IPS DF 6.9 (cell line): ENCODE data around the gene WDPCP.

ENCODE experiments used
- DNase-seq: peaks from one replicate; pipeline ENCODE4 v3.0.0-alpha.2; 2013; ENCODE audit warnings: low read depth, low spot score
- H3K27ac ChIP-seq: one replicate; pipeline ENCODE4 v1.5.1; 2013; ENCODE audit warnings: low read length, control low read depth
- H3K27me3 ChIP-seq: 2 replicates; pipeline ENCODE4 v1.6.1; 2013; ENCODE audit warnings: mild to moderate bottlenecking, low read length; ENCODE audit not compliant: control insufficient read depth, insufficient read depth
- H3K36me3 ChIP-seq: 2 replicates; pipeline ENCODE4 v1.6.1; 2013; ENCODE audit warnings: low read length; ENCODE audit not compliant: control insufficient read depth, insufficient read depth
- H3K4me1 ChIP-seq: 2 replicates; pipeline ENCODE4 v1.6.1; 2013; ENCODE audit warnings: low read length; ENCODE audit not compliant: control insufficient read depth, insufficient read depth
- H3K4me3 ChIP-seq: 2 replicates; pipeline ENCODE4 v1.5.1; 2013; ENCODE audit warnings: mild to moderate bottlenecking, low read length
- H3K9me3 ChIP-seq: 2 replicates; pipeline ENCODE4 v1.6.1; 2013; ENCODE audit warnings: low read length, inconsistent platforms; ENCODE audit not compliant: control insufficient read depth, insufficient read depth
- WGBS: extraction: QIAGEN DNeasy Blood & Tissue Kit; methylation state at CpG from one replicate; pipeline ENCODE4 v1.1.7; 2013; ENCODE audit warnings: mixed read lengths, missing lambda C conversion rate; ENCODE audit not compliant: insufficient read length, insufficient coverage; 5-methylcytosine and 5-hydroxymethylcytosine counted together

WDPCP gene

GRCh38 chr2:63465633-63466032 lies 122.6 kb downstream of the WDPCP start:
- Histone ChIP-seq H3K27me3 (no peaks in the 10 kb centered on the region), H3K27ac (no peak overlapping the region), H3K36me3 (no peaks in the 10 kb centered on the region), H3K4me3 (no peak overlapping the region), H3K9me3 (no peaks in the 10 kb centered on the region), H3K4me1 (no peaks in the 10 kb centered on the region)
- DNase-seq = no peak
- no CpG with 5 or more reads among the region's 1 CpG for WGBS

- Histone ChIP-seq H3K4me1 (no peaks in the 10 kb centered on the region), H3K27ac (no peak overlapping the region), H3K36me3 (no peaks in the 10 kb centered on the region), H3K9me3 (no peaks in the 10 kb centered on the region), H3K4me3 (no peak overlapping the region), H3K27me3 (no peaks in the 10 kb centered on the region)
- DNase-seq = no peak
Observed at GRCh38 chr2:63463142-63463541, 125.1 kb downstream of the WDPCP start.

DNA sequence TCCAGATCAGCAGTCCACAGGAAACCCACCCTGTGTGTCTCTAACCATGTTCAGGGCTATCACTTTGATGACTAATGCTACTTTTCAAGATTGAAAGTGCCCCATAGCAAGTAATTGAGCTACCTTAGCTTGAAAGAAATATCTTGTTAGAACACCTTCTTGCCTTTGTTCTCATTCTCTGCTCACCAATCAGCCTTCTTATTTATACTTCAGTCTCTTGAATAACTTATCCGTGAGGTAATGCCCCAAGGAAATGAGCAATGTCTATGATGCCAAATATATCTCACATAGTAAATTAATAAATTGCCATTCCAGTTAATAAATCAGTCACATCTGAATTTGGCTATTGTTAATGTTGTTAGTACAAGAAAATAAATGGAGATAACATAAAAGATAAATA lies 141.6 kb downstream of the WDPCP start:
- no peak overlapping the region for H3K27ac ChIP-seq
- no CpG with 5 or more reads among the region's 1 CpG for WGBS
- H3K36me3 ChIP-seq = no peaks in the 10 kb centered on the region
- no peak overlapping the region for H3K4me3 ChIP-seq
- H3K9me3 ChIP-seq = no peaks in the 10 kb centered on the region
- DNase-seq = no peak
- no peaks in the 10 kb centered on the region for H3K4me1 ChIP-seq
- H3K27me3 ChIP-seq = no peaks in the 10 kb centered on the region

- Histone ChIP-seq H3K9me3 (no peaks in the 10 kb centered on the region), H3K4me1 (no peaks in the 10 kb centered on the region), H3K27ac (no peak overlapping the region), H3K4me3 (no peak overlapping the region), H3K36me3 (no peaks in the 10 kb centered on the region), H3K27me3 (no peaks in the 10 kb centered on the region)
- no peak for DNase-seq
- no CpG with 5 or more reads among the region's 6 CpGs for WGBS
Observed at GRCh38 chr2:63444565-63445288, 143.6 kb downstream of the WDPCP start.

GRCh38 chr2:63440612-63441011 lies 147.7 kb downstream of the WDPCP start:
- H3K27ac ChIP-seq = no peak overlapping the region
- no peak for DNase-seq

GRCh38 chr2:63438181-63438580 lies 150.1 kb downstream of the WDPCP start:
- WGBS = no CpG with 5 or more reads among the region's 1 CpG
- H3K27me3 ChIP-seq = no peaks in the 10 kb centered on the region
- DNase-seq = no peak
- H3K4me3 ChIP-seq = no peak overlapping the region
- H3K27ac ChIP-seq = no peak overlapping the region
- no peaks in the 10 kb centered on the region for H3K9me3 ChIP-seq
- H3K4me1 ChIP-seq = no peaks in the 10 kb centered on the region
- H3K36me3 ChIP-seq = no peaks in the 10 kb centered on the region

More at GRCh38 chr2:63440612-63441011, 147.7 kb downstream of the WDPCP start:
- H3K9me3 ChIP-seq = no peaks in the 10 kb centered on the region
- H3K4me1 ChIP-seq = no peaks in the 10 kb centered on the region
- H3K27me3 ChIP-seq = no peaks in the 10 kb centered on the region
- no CpG with 5 or more reads among the region's 1 CpG for WGBS
- no peaks in the 10 kb centered on the region for H3K36me3 ChIP-seq
- no peak overlapping the region for H3K4me3 ChIP-seq

DNA sequence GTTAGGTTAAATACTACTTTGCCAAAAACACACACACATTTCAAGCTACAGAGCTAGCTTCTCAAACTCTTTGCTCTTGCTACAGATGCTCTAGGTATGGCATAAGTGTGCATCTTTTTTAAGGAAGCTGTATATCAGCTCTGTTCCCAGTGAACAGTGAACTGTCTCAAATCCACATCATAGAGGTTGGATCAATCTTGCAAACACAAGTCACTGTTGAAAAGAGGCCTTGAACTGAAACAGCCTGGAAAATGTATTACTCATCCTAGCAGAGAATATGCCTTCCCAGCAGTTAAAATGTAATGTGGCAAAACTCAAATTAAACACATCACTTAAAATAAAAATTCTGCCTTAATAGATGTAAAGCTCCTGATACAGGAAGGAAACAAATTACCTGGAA lies 151.8 kb downstream of the WDPCP start:
- Histone ChIP-seq H3K27ac (no peak overlapping the region), H3K9me3 (no peaks in the 10 kb centered on the region)

GRCh38 chr2:63435070-63435469 lies 153.2 kb downstream of the WDPCP start:
- H3K27ac ChIP-seq = no peak overlapping the region
- no peak overlapping the region for H3K4me3 ChIP-seq
- H3K36me3 ChIP-seq = no peaks in the 10 kb centered on the region
- no peaks in the 10 kb centered on the region for H3K9me3 ChIP-seq
- no peaks in the 10 kb centered on the region for H3K27me3 ChIP-seq
- no peak for DNase-seq
- no CpG with 5 or more reads among the region's 1 CpG for WGBS
- no peaks in the 10 kb centered on the region for H3K4me1 ChIP-seq

More for the DNA sequence above, 151.8 kb downstream of the WDPCP start:
- Histone ChIP-seq H3K27me3 (no peaks in the 10 kb centered on the region), H3K4me1 (no peaks in the 10 kb centered on the region), H3K4me3 (no peak overlapping the region), H3K36me3 (no peaks in the 10 kb centered on the region)
- DNase-seq = no peak

GRCh38 chr2:63434024-63435001 lies 154.0 kb downstream of the WDPCP start:
- H3K36me3 ChIP-seq = no peaks in the 10 kb centered on the region
- no CpG with 5 or more reads among the region's 12 CpGs for WGBS
- H3K9me3 ChIP-seq = no peaks in the 10 kb centered on the region
- no peak for DNase-seq
- no peaks in the 10 kb centered on the region for H3K4me1 ChIP-seq
- no peak overlapping the region for H3K4me3 ChIP-seq
- no peak overlapping the region for H3K27ac ChIP-seq
- no peaks in the 10 kb centered on the region for H3K27me3 ChIP-seq

DNA sequence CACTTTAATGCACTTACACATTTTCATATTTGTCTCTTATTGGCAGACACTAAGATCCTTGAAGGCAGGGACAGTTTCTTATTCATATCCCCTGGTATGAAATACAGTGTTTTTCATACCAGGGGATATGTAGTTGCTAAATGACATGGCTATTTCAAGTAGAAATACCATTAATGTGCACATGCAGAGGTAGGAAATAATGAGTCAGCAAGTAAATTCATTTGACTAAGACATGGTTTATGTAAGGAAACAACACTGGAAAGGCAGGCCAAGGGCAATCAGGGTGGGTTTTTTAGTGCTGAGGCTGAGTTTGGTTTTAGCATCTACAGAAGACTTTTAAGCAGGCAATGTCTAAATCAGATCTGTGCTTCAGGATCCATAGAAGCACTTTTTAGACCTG lies 155.9 kb downstream of the WDPCP start:
- Histone ChIP-seq H3K9me3 (no peaks in the 10 kb centered on the region), H3K27ac (no peak overlapping the region), H3K27me3 (no peaks in the 10 kb centered on the region), H3K36me3 (no peaks in the 10 kb centered on the region), H3K4me3 (no peak overlapping the region), H3K4me1 (no peaks in the 10 kb centered on the region)
- no peak for DNase-seq

DNA sequence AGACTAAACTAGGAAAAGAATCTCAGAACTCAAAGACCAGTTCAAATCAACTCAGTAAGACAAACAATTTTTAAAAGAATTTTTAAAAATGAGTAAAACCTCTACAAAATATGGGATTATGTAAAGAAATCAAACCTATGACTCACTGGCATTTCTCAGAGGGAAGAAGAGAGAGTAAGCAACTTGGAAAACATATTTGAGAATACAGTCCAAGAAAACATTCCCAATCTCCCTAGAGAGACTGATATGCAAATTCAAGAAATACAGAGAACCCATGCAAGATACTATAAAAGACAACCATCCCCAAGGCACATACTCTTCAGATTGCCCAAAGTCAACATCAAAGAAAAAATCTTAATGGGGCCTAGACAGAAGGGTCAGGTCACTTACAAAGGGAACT lies 162.7 kb downstream of the WDPCP start:
- H3K4me3 ChIP-seq = no peak overlapping the region
- no peak overlapping the region for H3K27ac ChIP-seq
- H3K27me3 ChIP-seq = no peaks in the 10 kb centered on the region
- no peaks in the 10 kb centered on the region for H3K9me3 ChIP-seq
- no peaks in the 10 kb centered on the region for H3K4me1 ChIP-seq
- no peaks in the 10 kb centered on the region for H3K36me3 ChIP-seq
- no peak for DNase-seq
